HFFc6 (cell line): ENCODE data around the gene GNPTG. TPM values are rescaled to one million over a fixed set of nuclear protein-coding genes. Genes with fewer than 3 reads are reported as not detected.

ENCODE experiments used
- DNase-seq: peaks from one replicate; pipeline ENCODE4 v3.0.0-alpha.2; 2018
- H3K27ac Mint-ChIP-seq: 2 replicates; pipeline ENCODE4 v1.8.0; 2020; ENCODE audit warnings: mild to moderate bottlenecking, mixed read lengths
- H3K27me3 Mint-ChIP-seq: 2 replicates; pipeline ENCODE4 v1.8.0; 2021; ENCODE audit warnings: mild to moderate bottlenecking, moderate library complexity, mixed read lengths; ENCODE audit not compliant: insufficient read depth
- H3K36me3 Mint-ChIP-seq: 2 replicates; pipeline ENCODE4 v1.8.0; 2021; ENCODE audit warnings: low read depth, mixed read lengths
- H3K4me1 Mint-ChIP-seq: 2 replicates; pipeline ENCODE4 v1.8.0; 2020; ENCODE audit warnings: low read depth, mixed read lengths
- H3K4me3 Mint-ChIP-seq: 2 replicates; pipeline ENCODE4 v1.8.0; 2020; ENCODE audit warnings: mild to moderate bottlenecking, moderate library complexity, mixed read lengths
- H3K9me3 Mint-ChIP-seq: 2 replicates; pipeline ENCODE4 v1.8.0; 2020; ENCODE audit warnings: mild to moderate bottlenecking, mixed read lengths
- total RNA-seq, 6 experiments: library from RNA; stranded (reverse); fragmentation: NEBNext Ultra II Directional; extraction: Animal tissue kit (Norgen Biotek cat#: 25700); gene quantifications; 2 replicates in 1 of 6; 3 replicates in 5 of 6; pipeline ENCODE4 v1.2.3, GENCODE V29; 2021
- TF ChIP-seq, protein P1 (sequence below): fragments of 200-600 bp; sonication (generic); IDR thresholded peaks from 2 replicates; pipeline ENCODE4 v1.5.0; 2021; ENCODE audit warnings: antibody characterized with exemption, mild to moderate bottlenecking

The GNPTG gene
- total RNA-seq, 6 experiments from 2014 or later = 46.8 to 68.1 (median 52.6) TPM

GRCh38 chr16:1354815-1355540, 3.2 kb downstream of the GNPTG start:
- Mint-ChIP-seq H3K27me3 (peaks cover 6% of the 10 kb centered on the region), H3K36me3 (peaks cover 6% of the 10 kb centered on the region; the same call in 1 of the 2 replicates), H3K9me3 (no peaks in the 10 kb centered on the region), H3K4me3 (no peak overlapping the region), H3K27ac (no peak overlapping the region), H3K4me1 (peaks cover 38% of the 10 kb centered on the region)
- no peak for DNase-seq
- TF ChIP-seq, protein P1, sequence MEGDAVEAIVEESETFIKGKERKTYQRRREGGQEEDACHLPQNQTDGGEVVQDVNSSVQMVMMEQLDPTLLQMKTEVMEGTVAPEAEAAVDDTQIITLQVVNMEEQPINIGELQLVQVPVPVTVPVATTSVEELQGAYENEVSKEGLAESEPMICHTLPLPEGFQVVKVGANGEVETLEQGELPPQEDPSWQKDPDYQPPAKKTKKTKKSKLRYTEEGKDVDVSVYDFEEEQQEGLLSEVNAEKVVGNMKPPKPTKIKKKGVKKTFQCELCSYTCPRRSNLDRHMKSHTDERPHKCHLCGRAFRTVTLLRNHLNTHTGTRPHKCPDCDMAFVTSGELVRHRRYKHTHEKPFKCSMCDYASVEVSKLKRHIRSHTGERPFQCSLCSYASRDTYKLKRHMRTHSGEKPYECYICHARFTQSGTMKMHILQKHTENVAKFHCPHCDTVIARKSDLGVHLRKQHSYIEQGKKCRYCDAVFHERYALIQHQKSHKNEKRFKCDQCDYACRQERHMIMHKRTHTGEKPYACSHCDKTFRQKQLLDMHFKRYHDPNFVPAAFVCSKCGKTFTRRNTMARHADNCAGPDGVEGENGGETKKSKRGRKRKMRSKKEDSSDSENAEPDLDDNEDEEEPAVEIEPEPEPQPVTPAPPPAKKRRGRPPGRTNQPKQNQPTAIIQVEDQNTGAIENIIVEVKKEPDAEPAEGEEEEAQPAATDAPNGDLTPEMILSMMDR = no peak

GRCh38 chr16:1355591-1355990, 3.9 kb downstream of the GNPTG start:
- H3K27me3 Mint-ChIP-seq = peaks cover 6% of the 10 kb centered on the region
- H3K9me3 Mint-ChIP-seq = no peaks in the 10 kb centered on the region
- TF ChIP-seq, protein P1 = no peak
- peaks cover 6% of the 10 kb centered on the region; the same call in 1 of the 2 replicates for H3K36me3 Mint-ChIP-seq
- H3K4me1 Mint-ChIP-seq = peaks cover 33% of the 10 kb centered on the region
- DNase-seq = no peak
- no peak overlapping the region for H3K4me3 Mint-ChIP-seq
- no peak overlapping the region for H3K27ac Mint-ChIP-seq

DNA sequence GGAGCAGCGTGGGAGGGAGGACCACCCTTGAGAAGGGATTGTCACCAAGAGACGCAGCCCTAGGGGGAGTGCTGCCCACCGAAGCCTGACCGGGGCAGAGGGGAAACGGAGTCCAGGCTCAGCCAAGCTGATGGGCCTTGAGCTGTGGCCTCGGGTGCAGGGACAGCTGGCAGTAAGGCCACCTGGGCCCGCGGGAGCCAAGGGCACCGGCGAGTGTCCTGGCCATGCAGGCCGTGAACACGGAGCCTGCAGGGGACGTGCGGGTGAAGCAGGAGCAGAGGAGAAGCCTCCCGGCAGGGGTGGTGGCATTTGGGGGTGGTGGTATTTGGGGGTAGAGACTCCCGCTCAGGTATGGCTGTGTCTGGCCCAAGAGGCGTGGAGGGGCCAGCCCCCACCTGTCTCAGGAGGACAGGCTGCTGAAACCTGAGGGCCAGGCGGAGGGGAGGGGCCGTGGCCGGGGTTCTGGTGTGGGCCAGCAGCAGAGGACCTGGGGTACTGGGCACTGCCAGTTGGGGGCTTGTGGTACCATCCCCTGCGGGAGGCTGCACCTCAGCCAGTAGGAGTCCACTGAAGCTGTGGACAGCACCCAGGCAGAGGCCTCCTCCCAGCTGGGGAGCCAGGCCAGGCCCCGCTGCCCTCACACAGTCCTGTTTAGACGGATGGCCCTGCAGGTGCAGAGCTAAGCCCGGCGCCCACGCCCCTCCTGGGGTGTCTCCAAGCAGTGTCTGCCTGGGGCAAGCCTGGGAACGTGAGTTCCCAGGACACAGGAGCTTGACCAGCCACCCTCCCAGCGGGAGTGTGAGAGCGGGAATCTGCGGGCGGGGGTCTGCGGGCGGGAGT, 4.5 kb downstream of the GNPTG start:
- TF ChIP-seq, protein P1 = no peak
- Mint-ChIP-seq H3K36me3 (peaks cover 6% of the 10 kb centered on the region; the same call in 1 of the 2 replicates), H3K4me1 (peaks cover 32% of the 10 kb centered on the region), H3K27me3 (peaks cover 8% of the 10 kb centered on the region), H3K4me3 (no peak overlapping the region), H3K27ac (no peak overlapping the region), H3K9me3 (no peaks in the 10 kb centered on the region)
- no peak for DNase-seq

DNA sequence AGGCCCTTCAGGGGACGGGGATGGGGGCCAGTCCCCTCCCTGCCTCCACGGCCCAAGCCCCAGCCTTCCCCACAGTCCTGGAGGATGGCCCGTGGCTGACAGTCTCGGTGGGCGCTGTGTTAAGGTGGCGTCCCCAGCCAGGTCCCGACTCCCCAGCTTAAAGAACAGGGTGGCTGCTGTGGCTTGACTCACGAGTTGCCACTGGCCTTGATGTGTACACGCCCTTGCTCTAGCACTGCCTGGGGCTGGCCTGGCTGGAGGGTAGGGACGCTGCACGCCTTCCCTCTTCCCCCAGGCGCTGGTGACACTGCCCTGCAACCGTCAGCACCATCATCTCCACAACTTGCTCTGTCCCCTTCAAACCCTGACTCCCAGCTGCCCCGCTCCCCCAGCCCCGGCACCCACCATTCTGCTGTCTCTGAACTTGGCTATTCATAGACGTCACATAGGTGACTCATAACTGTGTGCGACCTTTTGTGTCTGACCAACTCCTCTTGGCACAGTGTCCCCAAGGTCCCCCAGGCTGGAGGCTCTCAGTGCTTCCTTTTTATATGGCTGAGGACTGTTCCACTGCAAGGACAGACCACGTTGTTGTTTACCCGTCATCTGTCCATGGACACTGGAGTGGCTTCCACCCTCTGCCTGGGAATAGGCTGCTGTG, 6.3 kb downstream of the GNPTG start:
- H3K9me3 Mint-ChIP-seq = no peaks in the 10 kb centered on the region
- TF ChIP-seq, protein P1 = no peak
- peaks cover 24% of the 10 kb centered on the region for H3K4me1 Mint-ChIP-seq
- H3K27ac Mint-ChIP-seq = no peak overlapping the region; the same call in 1 of the 2 replicates
- H3K4me3 Mint-ChIP-seq = no peak overlapping the region
- no peak for DNase-seq
- H3K27me3 Mint-ChIP-seq = peaks cover 5% of the 10 kb centered on the region
- H3K36me3 Mint-ChIP-seq = peaks cover 6% of the 10 kb centered on the region; the same call in 1 of the 2 replicates

DNA sequence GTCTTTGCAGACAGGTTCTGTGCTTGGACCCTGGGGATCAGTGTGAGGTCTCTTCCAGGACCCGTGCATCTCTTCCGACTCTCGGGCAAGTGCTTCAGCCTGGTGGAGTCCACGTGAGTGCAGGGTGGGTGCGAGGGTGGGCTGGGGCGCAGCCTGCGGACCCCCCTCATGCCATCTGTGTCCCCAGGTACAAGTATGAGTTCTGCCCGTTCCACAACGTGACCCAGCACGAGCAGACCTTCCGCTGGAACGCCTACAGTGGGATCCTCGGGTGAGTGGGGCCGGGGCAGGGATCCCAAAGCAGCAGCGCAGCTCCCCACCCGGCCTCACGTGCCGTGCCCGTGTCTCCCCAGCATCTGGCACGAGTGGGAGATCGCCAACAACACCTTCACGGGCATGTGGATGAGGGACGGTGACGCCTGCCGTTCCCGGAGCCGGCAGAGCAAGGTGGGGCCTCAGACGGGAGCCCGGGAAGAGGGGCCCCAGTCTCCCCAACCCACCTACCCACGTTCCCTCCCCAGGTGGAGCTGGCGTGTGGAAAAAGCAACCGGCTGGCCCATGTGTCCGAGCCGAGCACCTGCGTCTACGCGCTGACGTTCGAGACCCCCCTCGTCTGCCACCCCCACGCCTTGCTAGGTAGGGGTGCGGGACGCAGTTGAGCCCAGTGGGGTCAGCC, 10.1 kb downstream of the GNPTG start:
- Mint-ChIP-seq H3K27me3 (peaks cover 5% of the 10 kb centered on the region; the same call in 1 of the 2 replicates), H3K27ac (no peak overlapping the region), H3K36me3 (no peaks in the 10 kb centered on the region; the same call in 1 of the 2 replicates), H3K9me3 (no peaks in the 10 kb centered on the region), H3K4me1 (peaks cover 10% of the 10 kb centered on the region), H3K4me3 (no peak overlapping the region)
- DNase-seq = no peak
- TF ChIP-seq, protein P1 = no peak
